GM15510 (cell line): ENCODE results near the gene NFE2L2.
A peak's percentile ranks its signal among the peaks of the same experiment; 100 is the strongest.

Experiments used
- POLR2A ChIP-seq: IDR thresholded peaks from 3 replicates; pipeline ENCODE4 v1.6.1; 2011; ENCODE audit warnings: borderline replicate concordance; ENCODE audit not compliant: insufficient read length; ENCODE audit errors: extremely low read depth

NFE2L2 gene

GRCh38 chr2:177264693-177265587 is at the start of gene NFE2L2:
Gene NFE2L2 (minus strand): TSS chr2:177264727. CDS start chr2:177264576, 151 bp downstream.
- peak; percentile 56 for TF ChIP-seq POLR2A

- no peak for TF ChIP-seq POLR2A
Measured at GRCh38 chr2:177314194-177314593, 49.7 kb upstream of the NFE2L2 start.

GRCh38 chr2:177313162-177313781 is 48.7 kb upstream of the NFE2L2 start:
- TF ChIP-seq POLR2A = no peak

DNA sequence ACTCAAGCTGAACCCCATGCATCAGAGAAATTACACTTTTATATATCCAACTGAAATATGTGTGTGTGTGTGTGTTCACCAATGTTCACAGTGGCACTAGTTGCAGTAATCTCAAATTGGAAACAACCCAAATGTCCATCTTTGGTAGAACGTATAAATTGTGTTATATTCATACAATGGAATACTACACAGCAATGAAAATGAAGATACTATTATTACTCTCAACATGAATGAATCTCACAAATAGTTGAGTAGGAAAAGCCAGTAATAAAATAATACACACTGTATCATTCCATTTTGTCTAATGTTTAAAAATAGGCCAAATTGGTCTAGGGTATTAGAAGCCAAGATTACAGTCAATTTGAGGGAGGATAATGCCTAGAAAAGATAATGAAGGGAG is 48.0 kb upstream of the NFE2L2 start:
- no peak for TF ChIP-seq POLR2A

DNA sequence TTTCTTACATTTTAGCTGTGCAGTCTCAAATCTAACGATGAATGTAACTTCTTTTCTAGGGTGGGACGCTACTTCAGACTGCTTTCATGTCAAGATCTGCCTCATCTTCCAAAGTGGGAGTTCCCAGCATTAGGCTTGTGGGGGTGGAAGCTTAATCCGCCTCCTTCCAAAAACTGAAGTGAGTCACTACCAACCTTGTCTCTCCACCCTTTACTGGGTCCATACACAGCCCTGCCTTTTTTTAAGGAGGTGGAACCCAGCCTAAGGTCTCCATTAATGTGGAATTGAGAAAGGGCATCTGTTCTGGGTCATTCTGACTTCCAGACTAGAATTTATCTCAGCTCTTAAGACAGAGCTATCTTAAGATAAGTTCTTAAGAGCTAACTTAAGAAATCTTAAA is 42.0 kb upstream of the NFE2L2 start:
- TF ChIP-seq POLR2A = no peak

- no peak for TF ChIP-seq POLR2A
Measured at GRCh38 chr2:177303939-177304338, 39.4 kb upstream of the NFE2L2 start.

GRCh38 chr2:177302552-177302951 is 38.0 kb upstream of the NFE2L2 start:
- TF ChIP-seq POLR2A = no peak

GRCh38 chr2:177298191-177298590 is 33.7 kb upstream of the NFE2L2 start:
- no peak for TF ChIP-seq POLR2A

- no peak for TF ChIP-seq POLR2A
Measured at GRCh38 chr2:177296040-177296439, 31.5 kb upstream of the NFE2L2 start.

GRCh38 chr2:177295484-177295883 is 31.0 kb upstream of the NFE2L2 start:
- no peak for TF ChIP-seq POLR2A

DNA sequence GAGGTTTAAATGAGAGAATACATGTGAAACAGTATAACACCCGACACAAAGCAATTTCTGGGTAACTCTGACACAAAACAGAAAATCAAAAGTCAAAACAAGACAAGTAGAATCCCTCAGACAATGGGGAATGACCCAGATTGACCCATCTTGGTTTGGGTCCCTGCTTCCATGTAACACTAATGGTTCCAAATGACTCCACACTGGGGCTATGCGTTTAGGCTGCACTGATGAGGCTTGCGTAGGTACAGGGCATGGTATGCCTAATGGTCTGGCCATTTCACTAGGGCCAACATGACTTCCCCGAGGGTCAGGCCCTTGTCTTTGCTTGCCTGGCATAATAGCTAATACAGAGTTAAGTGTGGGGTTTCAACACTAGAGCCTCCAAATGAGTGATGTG is 27.2 kb upstream of the NFE2L2 start:
- no peak for TF ChIP-seq POLR2A

GRCh38 chr2:177289824-177290628 is 25.5 kb upstream of the NFE2L2 start:
- no peak for TF ChIP-seq POLR2A

DNA sequence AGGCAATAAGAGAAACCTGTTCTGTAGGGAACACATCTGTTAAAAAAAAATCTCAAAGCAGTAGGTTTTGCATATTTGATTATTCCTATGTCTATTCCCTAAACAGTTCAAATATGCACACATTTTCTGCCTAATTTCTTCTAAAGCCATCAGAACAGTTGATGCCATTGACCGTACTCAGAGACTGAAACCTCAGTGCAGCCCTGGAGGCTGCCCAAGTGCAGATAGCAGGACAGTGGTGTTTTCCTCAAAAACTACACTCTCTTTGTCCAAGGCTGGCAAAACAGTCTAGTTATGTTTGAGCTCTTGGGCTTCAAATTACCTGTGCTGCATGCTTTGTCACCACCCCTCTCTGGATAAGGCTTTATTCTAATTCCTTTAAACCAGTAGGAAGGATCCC is 23.3 kb upstream of the NFE2L2 start:
- TF ChIP-seq POLR2A = no peak

- TF ChIP-seq POLR2A = no peak
Measured at GRCh38 chr2:177285892-177286715, 21.6 kb upstream of the NFE2L2 start.
